HCT116 (cell line): ENCODE data around the gene NEUROD2. TPM values are rescaled to one million over a fixed set of nuclear protein-coding genes. Genes with fewer than 3 reads are reported as not detected.
A peak's percentile ranks its signal among the peaks of the same experiment; 100 is the strongest.

Source experiments
- ATAC-seq: fragments of 200-7000 bp; cut with Tn5 transposase; 2 replicates; pipeline ENCODE4 v1.9.1; 2020; ENCODE audit warnings: mild to moderate bottlenecking, moderate library complexity
- BruUV-seq: library from RNA; stranded (reverse); fragments of 400-500 nt; replicated peaks from 2 replicates; lab custom pipeline; 2021; lab: Mats Ljungman, UMichigan
- CTCF ChIA-PET: fragments of 300-600 bp; sonication (Branson Sonifier 250); formaldehyde crosslinking; loops from one replicate; lab custom pipeline; 2021; ENCODE audit warnings: antibody characterized with exemption; lab: Charles Lee
- POLR2A ChIA-PET: fragments of 300-600, 350-600 bp; sonication (Branson Sonifier 250); formaldehyde crosslinking; loops from one replicate; lab custom pipeline; 2021; ENCODE audit warnings: antibody characterized with exemption; lab: Charles Lee
- RAD21 ChIA-PET, 2 experiments: fragments of 300-600 bp; sonication (Branson Sonifier 250); formaldehyde crosslinking; loops; one replicate each; lab custom pipeline; 2023; ENCODE audit warnings: low total read pairs in 2 of 2; ENCODE audit not compliant: uncharacterized antibody in 2 of 2, unreplicated experiment in 2 of 2, low non-redundant PET in 1 of 2; lab: Charles Lee
- DNase-seq: peaks from one replicate; pipeline ENCODE4 v3.0.0-alpha.2; 2010; ENCODE audit warnings: low read depth, low spot score
- H2AFZ ChIP-seq: fragments of 200-600 bp; shearing (Covaris generic), sonication (generic); 2 replicates; pipeline ENCODE4 v1.6.1; 2017; ENCODE audit warnings: low read depth, mixed run types, mixed read lengths, antibody characterized with exemption, low read length; ENCODE audit not compliant: poor library complexity, severe bottlenecking
- H3K27ac ChIP-seq: 2 replicates; pipeline ENCODE4 v1.5.1; 2012; ENCODE audit warnings: low read depth, low read length
- H3K27me3 ChIP-seq: fragments of 200-600 bp; sonication (generic); 2 replicates; pipeline ENCODE4 v1.6.1; 2016; ENCODE audit warnings: mixed run types, low read length, mixed read lengths; ENCODE audit not compliant: insufficient read depth
- H3K36me3 ChIP-seq, 2 experiments: fragments of 200-500 bp in 1 of 2; fragments of 200-600 bp in 1 of 2; sonication (Bioruptor generic) in 1 of 2; sonication (generic) in 1 of 2; 2 replicates each; pipeline versions ENCODE4 v1.5.1 to v1.6.1; 2014 to 2016; ENCODE audit warnings: low read length in 2 of 2, inconsistent platforms in 1 of 2, mixed read lengths in 1 of 2, mixed run types in 1 of 2; ENCODE audit not compliant: insufficient read depth in 2 of 2, control insufficient read depth in 1 of 2
- H3K4me1 ChIP-seq, 2 experiments: fragments of 200-600 bp in 1 of 2; sonication (generic) in 1 of 2; 2 replicates each; pipeline versions ENCODE4 v1.5.1 to v1.6.1; 2012 to 2017; ENCODE audit warnings: low read length in 2 of 2, inconsistent platforms in 1 of 2, mild to moderate bottlenecking in 1 of 2, mixed read lengths in 1 of 2, mixed run types in 1 of 2, moderate library complexity in 1 of 2; ENCODE audit not compliant: insufficient read depth in 2 of 2, control insufficient read depth in 1 of 2
- H3K4me2 ChIP-seq: fragments of 200-600 bp; sonication (generic); 2 replicates; pipeline ENCODE4 v1.6.1; 2017; ENCODE audit warnings: mixed run types, low read length, mixed read lengths
- H3K4me3 ChIP-seq, 2 experiments: fragments of 200-600 bp in 1 of 2; sonication (generic) in 1 of 2; replicated peaks in 1 of 2; 2 replicates each; pipeline ENCODE4 v1.5.1; 2011 to 2016; ENCODE audit warnings: low read length in 2 of 2, control low read depth in 1 of 2, low read depth in 1 of 2, mild to moderate bottlenecking in 1 of 2, mixed read lengths in 1 of 2, mixed run types in 1 of 2
- H3K79me2 ChIP-seq: fragments of 200-600 bp; sonication (generic); 2 replicates; pipeline ENCODE4 v1.6.1; 2017; ENCODE audit warnings: mild to moderate bottlenecking, mixed run types, low read length, moderate library complexity, mixed read lengths; ENCODE audit not compliant: insufficient read depth
- H3K9ac ChIP-seq: fragments of 200-600 bp; sonication (generic); 2 replicates; pipeline ENCODE4 v1.6.1; 2016; ENCODE audit warnings: low read length, mixed read lengths
- H3K9me2 ChIP-seq: fragments of 200-600 bp; sonication (generic), shearing (Covaris generic); 2 replicates; pipeline ENCODE4 v1.6.1; 2017; ENCODE audit warnings: mixed run types, mild to moderate bottlenecking, moderate library complexity; ENCODE audit not compliant: insufficient read depth
- H3K9me3 ChIP-seq, 2 experiments: fragments of 200-500 bp in 1 of 2; fragments of 200-600 bp in 1 of 2; sonication (Bioruptor generic) in 1 of 2; sonication (generic) in 1 of 2; 2 replicates each; pipeline ENCODE4 v1.6.1; 2014 to 2017; ENCODE audit warnings: low read length in 2 of 2, mixed read lengths in 2 of 2, inconsistent platforms in 1 of 2, low read depth in 1 of 2, mild to moderate bottlenecking in 1 of 2, mixed run types in 1 of 2, moderate library complexity in 1 of 2; ENCODE audit not compliant: control insufficient read depth in 1 of 2, insufficient read depth in 1 of 2
- H4K20me1 ChIP-seq: fragments of 200-600 bp; sonication (generic), shearing (Covaris generic); 2 replicates; pipeline ENCODE4 v1.6.1; 2017; ENCODE audit warnings: mixed run types, mild to moderate bottlenecking, moderate library complexity; ENCODE audit not compliant: insufficient read depth
- CBX3 ChIP-seq: IDR thresholded peaks from 2 replicates; pipeline ENCODE4 v1.6.1; 2012; ENCODE audit warnings: low read depth
- CTCF ChIP-seq, 3 experiments: fragments of 200-600 bp in 1 of 3; sonication (generic) in 1 of 3; IDR thresholded peaks in 2 of 3; conservative IDR thresholded peaks in 1 of 3; 2 replicates each; pipeline ENCODE4 v1.5.1; 2012 to 2017; ENCODE audit warnings: low read depth in 2 of 3, low read length in 2 of 3, antibody characterized with exemption in 1 of 3, borderline replicate concordance in 1 of 3, control low read depth in 1 of 3, mild to moderate bottlenecking in 1 of 3, mixed read lengths in 1 of 3, mixed run types in 1 of 3, moderate library complexity in 1 of 3; ENCODE audit not compliant: insufficient read depth in 1 of 3
- EZH2phosphoT487 ChIP-seq: fragments of 200-600 bp; IDR thresholded peaks from 2 replicates; pipeline ENCODE4 v1.6.1; 2018; ENCODE audit warnings: antibody characterized with exemption, borderline replicate concordance
- MAX ChIP-seq: IDR thresholded peaks from 2 replicates; pipeline ENCODE4 v1.6.1; 2012
- RAD21 ChIP-seq: IDR thresholded peaks from 2 replicates; pipeline ENCODE4 v1.6.1; 2012; ENCODE audit warnings: low read depth, mild to moderate bottlenecking
- SIN3A ChIP-seq: IDR thresholded peaks from 2 replicates; pipeline ENCODE4 v1.6.1; 2012; ENCODE audit warnings: low read depth
- ZBTB33 ChIP-seq: IDR thresholded peaks from 2 replicates; pipeline ENCODE4 v1.6.1; 2011; ENCODE audit warnings: mild to moderate bottlenecking, low read length, moderate library complexity; ENCODE audit not compliant: insufficient replicate concordance; ENCODE audit errors: extremely low read depth
- intact Hi-C: fragments of 100-400 bp; cut with micrococcal nuclease; formaldehyde crosslinking; loops from 2 replicates; pipeline ENCODE4 v1.10.0; 2022
- total RNA-seq: library from RNA; stranded (reverse); gene quantifications from one replicate; pipeline ENCODE4 v1.2.1, GENCODE V29; 2021; ENCODE audit not compliant: unreplicated experiment

Gene NEUROD2
- total RNA-seq, 1 experiment from 2014 or later = not detected

- intact Hi-C loops = no loop called here
- Histone ChIP-seq H3K9ac (no peak overlapping the region), H3K27me3 (no peaks in the 10 kb centered on the region), H3K4me3 (no peak overlapping the region), H3K4me1 (peaks cover 4 to 11% of the 10 kb centered on the region in 2 experiments; a peak in 2 of 4 replicates), H3K36me3 (no peaks in the 10 kb centered on the region), H3K9me2 (no peaks in the 10 kb centered on the region), H3K79me2 (no peaks in the 10 kb centered on the region), H3K27ac (no peak overlapping the region), H3K9me3 (no peaks in the 10 kb centered on the region), H3K4me2 (no peak overlapping the region), H2AFZ (no peak overlapping the region), H4K20me1 (no peaks in the 10 kb centered on the region)
- DNase-seq (peak; percentile 6), ATAC-seq (peak; percentile 52)
- no TSS peak for BruUV-seq
- ChIA-PET RAD21 (no interaction called here), CTCF (interaction anchor here (0.6 to 1.8 kb wide), 8 partner anchors 10 to 47 kb away, joined by 3 to 16 read pairs (median 6); no protein-coding TSS in a partner anchor), POLR2A (interaction anchor here (0.7 to 1.2 kb wide), 2 partner anchors 10 to 56 kb away, joined by 3 read pairs; no protein-coding TSS in a partner anchor)
- TF ChIP-seq CBX3 (no peak), CTCF (IDR thresholded peaks at IDR 0.05 in 2 of 3, conservative IDR thresholded peaks at IDR 0.05 in 1 of 3; ENCODE audit: borderline replicate concordance in 1 of 3, insufficient read depth in 1 of 3, low read depth in 2 of 3, low read length in 2 of 3) (peak; percentile 23 to 88 (median 71); a peak in 5 of 6 replicates), SIN3A (no peak), MAX (no peak), RAD21 (peak; percentile 32), ZBTB33 (no peak), EZH2phosphoT487 (no peak)
Measured at GRCh38 chr17:39576187-39576586, 31.5 kb downstream of the NEUROD2 start.
